Measurements from ENCODE around the gene BTBD10. TPM values are rescaled to one million over a fixed set of nuclear protein-coding genes. Genes with fewer than 3 reads are reported as not detected.

The BTBD10 gene
- total RNA-seq, 1 experiment from 2014 or later, result 23.3 TPM

GRCh38 chr11:13421561-13421960, 41.5 kb downstream of the BTBD10 start:
- Histone ChIP-seq H3K27me3 (ENCODE audit: insufficient read depth, low read length) (no peaks in the 10 kb centered on the region), H4K5ac (ENCODE audit: insufficient read length, low read depth, low read length) (no peak overlapping the region), H3K9ac (ENCODE audit: extremely low read depth, insufficient read length, low read length) (no peak overlapping the region), H2BK5ac (ENCODE audit: insufficient read length, low read length) (no peak overlapping the region), H3K4me2 (ENCODE audit: insufficient read depth, insufficient read length, low read length) (no peak overlapping the region), H3K27ac (ENCODE audit: insufficient read length, low read depth, low read length) (no peak overlapping the region), H4K8ac (replicated peaks; ENCODE audit: insufficient read length, low read depth, low read length) (no peak overlapping the region), H3K18ac (ENCODE audit: insufficient read length, low read depth, low read length) (no peak overlapping the region), H3K9me3 (ENCODE audit: control insufficient read depth, low read depth, low read length) (no peaks in the 10 kb centered on the region), H3K79me2 (ENCODE audit: insufficient read depth, low read length) (no peaks in the 10 kb centered on the region), H2BK15ac (ENCODE audit: low read depth, low read length) (no peak overlapping the region), H2BK12ac (ENCODE audit: insufficient read length, low read depth, low read length) (no peak overlapping the region), H4K91ac (ENCODE audit: insufficient read length, low read depth, low read length) (no peak overlapping the region), H3K4ac (ENCODE audit: low read depth, low read length) (no peak overlapping the region), H3K56ac (ENCODE audit: insufficient read length, low read depth, low read length) (no peak overlapping the region), H3K23ac (ENCODE audit: insufficient read length, low read depth, low read length) (no peak overlapping the region), H2AK5ac (ENCODE audit: insufficient read length, low read length) (no peak overlapping the region), H2BK20ac (ENCODE audit: low read depth, low read length, poor library complexity, severe bottlenecking) (no peak overlapping the region), H3K14ac (ENCODE audit: insufficient read depth, low read length) (no peak overlapping the region), H4K20me1 (ENCODE audit: control insufficient read depth, insufficient read depth, insufficient read length) (no peaks in the 10 kb centered on the region), H3K79me1 (ENCODE audit: insufficient read depth, low read depth, low read length, poor library complexity, severe bottlenecking) (no peaks in the 10 kb centered on the region), H3T11ph (ENCODE audit: low read length) (no peak overlapping the region), H2BK120ac (ENCODE audit: low read depth, low read length, poor library complexity, severe bottlenecking) (no peak overlapping the region), H3K4me1 (ENCODE audit: insufficient read depth, low read length) (no peaks in the 10 kb centered on the region), H2AFZ (ENCODE audit: low read length) (no peak overlapping the region), H3K23me2 (ENCODE audit: insufficient read length, low read depth, low read length, poor library complexity, severe bottlenecking) (no peaks in the 10 kb centered on the region)
- H3K27ac Mint-ChIP-seq, result no peak overlapping the region
- peaks cover 2 to 5% of the 10 kb centered on the region in 2 experiments; a peak in 4 of 5 replicates for H3K9me3 Mint-ChIP-seq
- no peaks in the 10 kb centered on the region for H3K4me1 Mint-ChIP-seq
- TF ChIP-seq CTCF (conservative IDR thresholded peaks at IDR 0.05), result no peak
- H3K4me3 Mint-ChIP-seq, result no peak overlapping the region
- H3K27me3 Mint-ChIP-seq (ENCODE audit: low read depth), result no peaks in the 10 kb centered on the region
- WGBS (ENCODE audit: extremely low coverage, insufficient read length, low lambda C conversion rate), result no CpG with 5 or more reads among the region's 6 CpGs
- H3K36me3 Mint-ChIP-seq (ENCODE audit: insufficient read depth in 1 of 3, low read depth in 3 of 3), result peaks cover 2 to 8% (median 5%) of the 10 kb centered on the region in 3 experiments; a peak in 6 of 7 replicates
- no peak for DNase-seq

Measured in H9 (cell line).